H9 (cell line): Measurements from ENCODE around the gene NR3C2. TPM values are rescaled to one million over a fixed set of nuclear protein-coding genes. Genes with fewer than 3 reads are reported as not detected.

Experiments
- DNase-seq: peaks from one replicate; pipeline ENCODE4 v3.0.0-alpha.2; 2017
- H2AFZ ChIP-seq: one replicate; pipeline ENCODE4 v1.6.1; 2013; ENCODE audit warnings: mild to moderate bottlenecking, low read length, control low read depth, moderate library complexity
- H2AK5ac ChIP-seq: 2 replicates; pipeline ENCODE4 v1.6.1; 2013; ENCODE audit warnings: low read length, control low read depth, mixed read lengths; ENCODE audit not compliant: insufficient read length
- H2BK120ac ChIP-seq: one replicate; pipeline ENCODE4 v1.6.1; 2013; ENCODE audit warnings: low read depth, mild to moderate bottlenecking, low read length, control low read depth, inconsistent platforms; ENCODE audit not compliant: poor library complexity, severe bottlenecking
- H2BK12ac ChIP-seq: 2 replicates; pipeline ENCODE4 v1.6.1; 2013; ENCODE audit warnings: low read length, control low read depth, mixed read lengths, low read depth; ENCODE audit not compliant: insufficient read length
- H2BK15ac ChIP-seq: 2 replicates; pipeline ENCODE4 v1.6.1; 2013; ENCODE audit warnings: low read depth, low read length, control low read depth
- H2BK20ac ChIP-seq: one replicate; pipeline ENCODE4 v1.6.1; 2013; ENCODE audit warnings: low read depth, mild to moderate bottlenecking, low read length, control low read depth, inconsistent platforms; ENCODE audit not compliant: poor library complexity, severe bottlenecking
- H2BK5ac ChIP-seq: 2 replicates; pipeline ENCODE4 v1.6.1; 2013; ENCODE audit warnings: low read length, control low read depth, mixed read lengths; ENCODE audit not compliant: insufficient read length
- H3K14ac ChIP-seq: 2 replicates; pipeline ENCODE4 v1.6.1; 2013; ENCODE audit warnings: low read length, control low read depth; ENCODE audit not compliant: insufficient read depth
- H3K18ac ChIP-seq: 2 replicates; pipeline ENCODE4 v1.6.1; 2013; ENCODE audit warnings: low read depth, mild to moderate bottlenecking, mixed read lengths, low read length, control low read depth; ENCODE audit not compliant: insufficient read length
- H3K23ac ChIP-seq: 2 replicates; pipeline ENCODE4 v1.6.1; 2013; ENCODE audit warnings: low read length, control low read depth, mixed read lengths, low read depth; ENCODE audit not compliant: insufficient read length
- H3K23me2 ChIP-seq: 2 replicates; pipeline ENCODE4 v1.6.1; 2013; ENCODE audit warnings: low read depth, mild to moderate bottlenecking, mixed read lengths, low read length, control low read depth; ENCODE audit not compliant: insufficient read length, poor library complexity, severe bottlenecking
- H3K27ac ChIP-seq: 2 replicates; pipeline ENCODE4 v1.5.1; 2013; ENCODE audit warnings: low read length, control low read depth, mixed read lengths, low read depth; ENCODE audit not compliant: insufficient read length
- H3K27me3 ChIP-seq: 2 replicates; pipeline ENCODE4 v1.6.1; 2013; ENCODE audit warnings: low read length, control low read depth, inconsistent platforms; ENCODE audit not compliant: insufficient read depth
- H3K4ac ChIP-seq: 2 replicates; pipeline ENCODE4 v1.6.1; 2013; ENCODE audit warnings: low read depth, mild to moderate bottlenecking, control low read depth, inconsistent platforms, low read length, moderate library complexity
- H3K4me1 ChIP-seq: 2 replicates; pipeline ENCODE4 v1.6.1; 2013; ENCODE audit warnings: low read length, control low read depth, inconsistent platforms; ENCODE audit not compliant: insufficient read depth
- H3K4me2 ChIP-seq: 2 replicates; pipeline ENCODE4 v1.6.1; 2013; ENCODE audit warnings: low read length, control low read depth, mixed read lengths; ENCODE audit not compliant: insufficient read length, insufficient read depth
- H3K56ac ChIP-seq: 2 replicates; pipeline ENCODE4 v1.6.1; 2013; ENCODE audit warnings: low read depth, mild to moderate bottlenecking, mixed read lengths, low read length, control low read depth; ENCODE audit not compliant: insufficient read length
- H3K79me1 ChIP-seq: 2 replicates; pipeline ENCODE4 v1.6.1; 2013; ENCODE audit warnings: low read depth, mild to moderate bottlenecking, moderate library complexity, low read length, control low read depth, inconsistent platforms; ENCODE audit not compliant: insufficient read depth, poor library complexity, severe bottlenecking
- H3K79me2 ChIP-seq: 2 replicates; pipeline ENCODE4 v1.6.1; 2013; ENCODE audit warnings: low read length, control low read depth, inconsistent platforms; ENCODE audit not compliant: insufficient read depth
- H3K9ac ChIP-seq: 2 replicates; pipeline ENCODE4 v1.6.1; 2013; ENCODE audit warnings: low read length, control low read depth, mixed read lengths; ENCODE audit not compliant: insufficient read length; ENCODE audit errors: extremely low read depth
- H3K9me3 ChIP-seq: one replicate; pipeline ENCODE4 v1.6.1; 2013; ENCODE audit warnings: low read depth, low read length, inconsistent platforms; ENCODE audit not compliant: control insufficient read depth
- H3T11ph ChIP-seq: one replicate; pipeline ENCODE4 v1.6.1; 2013; ENCODE audit warnings: mild to moderate bottlenecking, low read length, control low read depth, inconsistent platforms
- H4K20me1 ChIP-seq: one replicate; pipeline ENCODE4 v1.6.1; 2013; ENCODE audit not compliant: control insufficient read depth, insufficient read length, insufficient read depth
- H4K5ac ChIP-seq: 2 replicates; pipeline ENCODE4 v1.6.1; 2013; ENCODE audit warnings: low read depth, mild to moderate bottlenecking, mixed read lengths, low read length, control low read depth; ENCODE audit not compliant: insufficient read length
- H4K8ac ChIP-seq: replicated peaks from 2 replicates; pipeline ENCODE4 v1.6.1; 2013; ENCODE audit warnings: low read length, control low read depth, mixed read lengths, low read depth; ENCODE audit not compliant: insufficient read length
- H4K91ac ChIP-seq: 2 replicates; pipeline ENCODE4 v1.6.1; 2013; ENCODE audit warnings: low read depth, mild to moderate bottlenecking, moderate library complexity, mixed read lengths, low read length, control low read depth; ENCODE audit not compliant: insufficient read length
- H3K27ac Mint-ChIP-seq, 3 experiments: 2 replicates in 2 of 3; 3 replicates in 1 of 3; pipeline ENCODE4 v1.8.0; 2020 to 2021; ENCODE audit warnings: mixed read lengths in 3 of 3, mild to moderate bottlenecking in 1 of 3, moderate library complexity in 1 of 3
- H3K27me3 Mint-ChIP-seq: 2 replicates; pipeline ENCODE4 v1.8.0; 2021; ENCODE audit warnings: low read depth, mild to moderate bottlenecking, moderate library complexity, mixed read lengths
- H3K36me3 Mint-ChIP-seq, 3 experiments: 2 replicates in 2 of 3; 3 replicates in 1 of 3; pipeline ENCODE4 v1.8.0; 2020 to 2021; ENCODE audit warnings: low read depth in 3 of 3, mixed read lengths in 3 of 3; ENCODE audit not compliant: insufficient read depth in 1 of 3
- H3K4me1 Mint-ChIP-seq, 2 experiments: 2 replicates each; pipeline ENCODE4 v1.8.0; 2020; ENCODE audit warnings: mixed read lengths in 2 of 2
- H3K4me3 Mint-ChIP-seq, 2 experiments: 2 replicates in 1 of 2; 3 replicates in 1 of 2; pipeline ENCODE4 v1.8.0; 2020 to 2021; ENCODE audit warnings: mild to moderate bottlenecking in 2 of 2, mixed read lengths in 2 of 2, moderate library complexity in 1 of 2
- H3K9me3 Mint-ChIP-seq, 2 experiments: 2 replicates in 1 of 2; 3 replicates in 1 of 2; pipeline ENCODE4 v1.8.0; 2020; ENCODE audit warnings: mild to moderate bottlenecking in 2 of 2, mixed read lengths in 2 of 2, moderate library complexity in 1 of 2
- CTCF ChIP-seq: fragments of 200-600 bp; sonication (generic); conservative IDR thresholded peaks from 3 replicates; pipeline ENCODE4 v1.8.0; 2021; ENCODE audit warnings: antibody characterized with exemption, mild to moderate bottlenecking
- WGBS: extraction: QIAGEN DNeasy Blood & Tissue Kit; methylation state at CpG from one replicate; pipeline ENCODE4 v1.1.7; 2013; ENCODE audit warnings: missing lambda C conversion rate, low lambda C conversion rate, mixed read lengths; ENCODE audit not compliant: insufficient read length; ENCODE audit errors: extremely low coverage; 5-methylcytosine and 5-hydroxymethylcytosine counted together
- total RNA-seq: library from RNA; stranded (reverse); gene quantifications from 2 replicates; pipeline ENCODE4 v1.2.1, GENCODE V29; 2021

The NR3C2 gene
- total RNA-seq, 1 experiment from 2014 or later = 1.4 TPM

DNA sequence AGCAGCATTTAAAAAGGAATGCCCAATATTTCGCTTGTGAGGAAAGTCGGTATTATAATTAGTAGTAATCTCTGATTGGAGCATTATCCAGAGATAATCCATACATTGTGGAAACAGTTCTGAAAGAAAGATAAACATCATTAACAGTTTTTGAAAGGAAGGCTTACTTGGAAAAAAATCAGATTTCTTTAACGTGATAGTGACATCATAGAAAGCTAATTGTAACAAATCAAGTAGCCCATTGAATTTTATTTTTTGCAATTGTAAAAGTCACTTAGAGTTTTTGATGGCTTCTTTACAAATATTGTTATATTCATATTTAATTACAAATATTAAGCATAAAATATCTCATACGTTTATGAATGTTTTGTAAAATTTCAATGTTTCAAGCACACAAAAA is 11.6 kb upstream of the NR3C2 start:
- Mint-ChIP-seq H3K36me3 (no peaks in the 10 kb centered on the region), H3K4me3 (no peak overlapping the region), H3K9me3 (no peaks in the 10 kb centered on the region; a peak in 1 of 5 replicates), H3K27ac (no peak overlapping the region), H3K27me3 (peaks cover 2% of the 10 kb centered on the region; the same call in 1 of the 2 replicates), H3K4me1 (no peaks in the 10 kb centered on the region)
- Histone ChIP-seq H2BK20ac (no peak overlapping the region), H2BK15ac (no peak overlapping the region), H2BK120ac (no peak overlapping the region), H3K9ac (no peak overlapping the region), H3K4ac (no peak overlapping the region), H2BK5ac (no peak overlapping the region), H4K20me1 (no peaks in the 10 kb centered on the region), H3K14ac (no peak overlapping the region), H3K56ac (no peak overlapping the region), H3T11ph (no peak overlapping the region), H3K79me2 (no peaks in the 10 kb centered on the region), H2BK12ac (no peak overlapping the region), H3K27me3 (no peaks in the 10 kb centered on the region), H3K4me1 (no peaks in the 10 kb centered on the region), H3K23ac (no peak overlapping the region), H3K9me3 (no peaks in the 10 kb centered on the region), H4K5ac (no peak overlapping the region), H2AK5ac (no peak overlapping the region), H2AFZ (no peak overlapping the region), H3K18ac (no peak overlapping the region), H3K4me2 (no peak overlapping the region), H3K79me1 (no peaks in the 10 kb centered on the region), H4K91ac (no peak overlapping the region), H3K23me2 (no peaks in the 10 kb centered on the region), H4K8ac (no peak overlapping the region), H3K27ac (no peak overlapping the region)
- WGBS = no CpG with 5 or more reads among the region's 4 CpGs
- no peak for TF ChIP-seq CTCF
- no peak for DNase-seq
